ENCODE measurements around the gene MPDU1. TPM values are rescaled to one million over a fixed set of nuclear protein-coding genes. Genes with fewer than 3 reads are reported as not detected.

The MPDU1 gene
- total and polyA plus RNA-seq, 2 of the 13 experiments (the other 11 are each of a cell fraction or from before 2014, with no cell fraction given), result 112 to 167 TPM

GRCh38 chr17:7572588-7573323 lies 10.9 kb upstream of the MPDU1 start (continued):
- TF ChIP-seq ZNF407 (CRISPR knock-in tag; IDR thresholded peaks at IDR 0.05; ENCODE audit: not compliant biosample characterization), result peak; percentile 27
- no peak; the same call in 1 of the 2 replicates for TF ChIP-seq ZNF362 (CRISPR knock-in tag; IDR thresholded peaks at IDR 0.05; ENCODE audit: borderline replicate concordance)
- no peak for TF ChIP-seq CERS6 (CRISPR knock-in tag; IDR thresholded peaks at IDR 0.05)
- no peak for TF ChIP-seq ZNF318 (CRISPR knock-in tag; IDR thresholded peaks at IDR 0.05)

All from HepG2 (cell line).